PFSK-1 (cell line): ENCODE measurements around the gene BABAM1.

ENCODE experiments used
- SIN3A ChIP-seq: IDR thresholded peaks from 2 replicates; pipeline ENCODE4 v1.6.1; 2012; ENCODE audit warnings: mild to moderate bottlenecking, low read length, moderate library complexity, borderline replicate concordance; ENCODE audit not compliant: insufficient read depth
- TF ChIP-seq, protein P1 (sequence below), 2 experiments: IDR thresholded peaks; 2 replicates each; pipeline versions ENCODE4 v1.6.1 to v1.8.0; 2011 to 2012; ENCODE audit warnings: low read depth in 2 of 2, low read length in 2 of 2, control low read depth in 1 of 2, inconsistent platforms in 1 of 2, mild to moderate bottlenecking in 1 of 2, moderate library complexity in 1 of 2; ENCODE audit not compliant: insufficient read depth in 1 of 2

DNA sequence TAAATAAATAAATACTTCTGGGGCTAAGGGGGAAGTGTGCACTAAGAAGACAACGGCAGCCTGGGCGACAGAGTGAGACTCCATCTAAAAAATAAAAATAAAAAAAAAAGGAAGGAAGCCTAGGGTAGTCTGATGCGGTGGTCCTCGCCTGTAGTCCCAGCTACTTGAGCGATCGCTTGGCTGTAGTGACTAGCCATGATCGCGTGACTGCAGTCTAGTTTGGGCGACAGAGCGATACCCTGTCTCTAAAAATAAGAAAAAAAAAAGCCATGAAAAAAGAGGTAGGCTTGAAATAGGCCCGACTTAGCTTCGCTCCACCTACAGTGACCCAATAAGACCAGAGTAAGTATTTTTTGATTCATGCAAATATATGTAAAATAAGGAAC is 661 bp upstream of the BABAM1 start:
- TF ChIP-seq, protein P1, sequence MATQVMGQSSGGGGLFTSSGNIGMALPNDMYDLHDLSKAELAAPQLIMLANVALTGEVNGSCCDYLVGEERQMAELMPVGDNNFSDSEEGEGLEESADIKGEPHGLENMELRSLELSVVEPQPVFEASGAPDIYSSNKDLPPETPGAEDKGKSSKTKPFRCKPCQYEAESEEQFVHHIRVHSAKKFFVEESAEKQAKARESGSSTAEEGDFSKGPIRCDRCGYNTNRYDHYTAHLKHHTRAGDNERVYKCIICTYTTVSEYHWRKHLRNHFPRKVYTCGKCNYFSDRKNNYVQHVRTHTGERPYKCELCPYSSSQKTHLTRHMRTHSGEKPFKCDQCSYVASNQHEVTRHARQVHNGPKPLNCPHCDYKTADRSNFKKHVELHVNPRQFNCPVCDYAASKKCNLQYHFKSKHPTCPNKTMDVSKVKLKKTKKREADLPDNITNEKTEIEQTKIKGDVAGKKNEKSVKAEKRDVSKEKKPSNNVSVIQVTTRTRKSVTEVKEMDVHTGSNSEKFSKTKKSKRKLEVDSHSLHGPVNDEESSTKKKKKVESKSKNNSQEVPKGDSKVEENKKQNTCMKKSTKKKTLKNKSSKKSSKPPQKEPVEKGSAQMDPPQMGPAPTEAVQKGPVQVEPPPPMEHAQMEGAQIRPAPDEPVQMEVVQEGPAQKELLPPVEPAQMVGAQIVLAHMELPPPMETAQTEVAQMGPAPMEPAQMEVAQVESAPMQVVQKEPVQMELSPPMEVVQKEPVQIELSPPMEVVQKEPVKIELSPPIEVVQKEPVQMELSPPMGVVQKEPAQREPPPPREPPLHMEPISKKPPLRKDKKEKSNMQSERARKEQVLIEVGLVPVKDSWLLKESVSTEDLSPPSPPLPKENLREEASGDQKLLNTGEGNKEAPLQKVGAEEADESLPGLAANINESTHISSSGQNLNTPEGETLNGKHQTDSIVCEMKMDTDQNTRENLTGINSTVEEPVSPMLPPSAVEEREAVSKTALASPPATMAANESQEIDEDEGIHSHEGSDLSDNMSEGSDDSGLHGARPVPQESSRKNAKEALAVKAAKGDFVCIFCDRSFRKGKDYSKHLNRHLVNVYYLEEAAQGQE (IDR thresholded peaks at IDR 0.05; ENCODE audit: insufficient read depth in 1 of 2, low read depth in 2 of 2, low read length in 2 of 2), result no peak
- TF ChIP-seq SIN3A, result no peak
